ENCODE measurements around the gene ACCS.

DNA sequence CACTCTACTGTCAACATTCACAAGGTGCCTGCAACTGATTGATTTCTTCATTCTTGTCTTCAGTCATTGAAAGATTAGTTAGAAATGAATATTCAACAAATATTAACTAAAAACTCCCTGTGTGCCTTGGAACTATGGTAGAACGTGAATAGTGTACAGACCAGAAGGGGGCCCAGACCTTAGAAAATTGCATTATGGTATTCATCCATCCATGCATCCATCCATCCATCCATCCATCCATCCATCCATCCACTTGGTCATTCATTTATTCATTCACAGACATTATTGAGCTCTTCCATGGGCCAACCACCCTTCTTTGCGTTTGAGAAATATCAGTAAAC is 28.4 kb upstream of the ACCS start:
- TF ChIP-seq, protein P1, sequence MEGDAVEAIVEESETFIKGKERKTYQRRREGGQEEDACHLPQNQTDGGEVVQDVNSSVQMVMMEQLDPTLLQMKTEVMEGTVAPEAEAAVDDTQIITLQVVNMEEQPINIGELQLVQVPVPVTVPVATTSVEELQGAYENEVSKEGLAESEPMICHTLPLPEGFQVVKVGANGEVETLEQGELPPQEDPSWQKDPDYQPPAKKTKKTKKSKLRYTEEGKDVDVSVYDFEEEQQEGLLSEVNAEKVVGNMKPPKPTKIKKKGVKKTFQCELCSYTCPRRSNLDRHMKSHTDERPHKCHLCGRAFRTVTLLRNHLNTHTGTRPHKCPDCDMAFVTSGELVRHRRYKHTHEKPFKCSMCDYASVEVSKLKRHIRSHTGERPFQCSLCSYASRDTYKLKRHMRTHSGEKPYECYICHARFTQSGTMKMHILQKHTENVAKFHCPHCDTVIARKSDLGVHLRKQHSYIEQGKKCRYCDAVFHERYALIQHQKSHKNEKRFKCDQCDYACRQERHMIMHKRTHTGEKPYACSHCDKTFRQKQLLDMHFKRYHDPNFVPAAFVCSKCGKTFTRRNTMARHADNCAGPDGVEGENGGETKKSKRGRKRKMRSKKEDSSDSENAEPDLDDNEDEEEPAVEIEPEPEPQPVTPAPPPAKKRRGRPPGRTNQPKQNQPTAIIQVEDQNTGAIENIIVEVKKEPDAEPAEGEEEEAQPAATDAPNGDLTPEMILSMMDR (IDR thresholded peaks at IDR 0.05; ENCODE audit: insufficient read depth, low read depth, low read length): no peak
- TF ChIP-seq EZH2 (IDR thresholded peaks at IDR 0.05; ENCODE audit: insufficient read depth, low read length): no peak
